Measurements from ENCODE around the gene AGAP3. TPM values are rescaled to one million over a fixed set of nuclear protein-coding genes. Genes with fewer than 3 reads are reported as not detected.

The AGAP3 gene
- total RNA-seq, 2 donors from 2014 or later, result 29.8 to 42.1 TPM

DNA sequence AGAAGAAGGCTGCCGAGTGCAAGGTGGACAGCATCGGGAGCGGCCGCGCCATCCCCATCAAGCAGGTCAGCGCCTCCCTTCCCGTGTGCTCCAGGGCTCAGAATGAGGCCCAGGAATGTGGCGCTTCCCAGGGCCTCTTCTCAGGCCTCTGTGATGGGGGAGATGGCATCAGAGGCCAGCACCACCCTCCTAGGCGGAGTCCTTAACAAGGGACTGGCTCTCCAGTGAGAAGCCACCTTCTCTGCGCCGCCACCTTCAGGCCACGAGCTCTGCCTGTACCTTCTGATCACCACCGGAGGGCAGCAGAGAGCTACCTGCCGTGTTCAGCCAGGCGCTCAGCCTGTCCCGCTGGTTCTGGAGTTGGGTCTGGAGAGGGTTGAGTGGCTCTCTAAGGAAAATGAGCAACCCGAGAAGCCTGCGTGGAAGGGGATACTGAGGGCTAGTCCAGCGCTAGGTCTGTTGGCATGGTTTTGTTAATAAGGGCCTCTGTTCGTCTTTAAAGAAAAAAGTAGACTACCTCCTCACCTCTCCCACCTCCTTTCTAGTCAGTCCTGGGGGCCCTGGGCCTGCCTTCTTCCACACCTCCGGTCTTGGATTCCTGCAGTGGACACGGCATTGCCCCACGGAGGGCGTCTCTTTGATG lies 37.7 kb downstream of the AGAP3 start:
- peaks cover 49% of the 10 kb centered on the region for H3K36me3 ChIP-seq
- H3K4me1 ChIP-seq, result peaks cover 0 to 9% of the 10 kb centered on the region in 2 donors
- no peak overlapping the region for H3K4me3 ChIP-seq
- no peak overlapping the region for H3K27ac ChIP-seq
- H3K27me3 ChIP-seq, result no peaks in the 10 kb centered on the region
- TF ChIP-seq, protein P1, sequence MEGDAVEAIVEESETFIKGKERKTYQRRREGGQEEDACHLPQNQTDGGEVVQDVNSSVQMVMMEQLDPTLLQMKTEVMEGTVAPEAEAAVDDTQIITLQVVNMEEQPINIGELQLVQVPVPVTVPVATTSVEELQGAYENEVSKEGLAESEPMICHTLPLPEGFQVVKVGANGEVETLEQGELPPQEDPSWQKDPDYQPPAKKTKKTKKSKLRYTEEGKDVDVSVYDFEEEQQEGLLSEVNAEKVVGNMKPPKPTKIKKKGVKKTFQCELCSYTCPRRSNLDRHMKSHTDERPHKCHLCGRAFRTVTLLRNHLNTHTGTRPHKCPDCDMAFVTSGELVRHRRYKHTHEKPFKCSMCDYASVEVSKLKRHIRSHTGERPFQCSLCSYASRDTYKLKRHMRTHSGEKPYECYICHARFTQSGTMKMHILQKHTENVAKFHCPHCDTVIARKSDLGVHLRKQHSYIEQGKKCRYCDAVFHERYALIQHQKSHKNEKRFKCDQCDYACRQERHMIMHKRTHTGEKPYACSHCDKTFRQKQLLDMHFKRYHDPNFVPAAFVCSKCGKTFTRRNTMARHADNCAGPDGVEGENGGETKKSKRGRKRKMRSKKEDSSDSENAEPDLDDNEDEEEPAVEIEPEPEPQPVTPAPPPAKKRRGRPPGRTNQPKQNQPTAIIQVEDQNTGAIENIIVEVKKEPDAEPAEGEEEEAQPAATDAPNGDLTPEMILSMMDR (IDR thresholded peaks at IDR 0.05), result peak; percentile 92 to 98
- peak; percentile 79 for DNase-seq (ENCODE audit: low spot score)
- no peaks in the 10 kb centered on the region for H3K9me3 ChIP-seq

DNA sequence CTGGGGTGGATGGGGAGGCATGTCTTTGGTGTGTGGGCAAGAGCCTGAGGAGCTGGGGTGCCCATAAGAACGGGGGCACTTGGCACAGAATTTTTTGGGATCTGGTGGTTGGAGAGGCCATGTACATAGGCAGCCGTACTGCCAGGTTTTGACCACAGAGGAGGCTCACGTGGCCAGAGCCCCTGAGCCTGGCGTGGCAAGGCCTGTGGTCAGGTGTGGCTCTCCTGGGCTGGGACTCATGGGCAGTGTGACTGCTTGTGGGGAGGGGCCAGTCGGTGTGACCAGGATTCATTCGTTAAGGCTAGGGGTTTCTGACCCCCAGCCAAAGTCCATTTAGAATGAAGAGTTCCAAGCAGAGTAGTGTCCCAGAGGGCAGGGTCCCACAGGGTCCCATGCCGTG lies 38.2 kb downstream of the AGAP3 start:
- Histone ChIP-seq H3K27me3 (no peaks in the 10 kb centered on the region), H3K4me1 (peaks cover 0 to 9% of the 10 kb centered on the region in 2 donors), H3K36me3 (peaks cover 49% of the 10 kb centered on the region), H3K9me3 (no peaks in the 10 kb centered on the region), H3K4me3 (no peak overlapping the region), H3K27ac (no peak overlapping the region)
- TF ChIP-seq, protein P1 (IDR thresholded peaks at IDR 0.05), result no peak
- no peak for DNase-seq (ENCODE audit: low spot score)

DNA sequence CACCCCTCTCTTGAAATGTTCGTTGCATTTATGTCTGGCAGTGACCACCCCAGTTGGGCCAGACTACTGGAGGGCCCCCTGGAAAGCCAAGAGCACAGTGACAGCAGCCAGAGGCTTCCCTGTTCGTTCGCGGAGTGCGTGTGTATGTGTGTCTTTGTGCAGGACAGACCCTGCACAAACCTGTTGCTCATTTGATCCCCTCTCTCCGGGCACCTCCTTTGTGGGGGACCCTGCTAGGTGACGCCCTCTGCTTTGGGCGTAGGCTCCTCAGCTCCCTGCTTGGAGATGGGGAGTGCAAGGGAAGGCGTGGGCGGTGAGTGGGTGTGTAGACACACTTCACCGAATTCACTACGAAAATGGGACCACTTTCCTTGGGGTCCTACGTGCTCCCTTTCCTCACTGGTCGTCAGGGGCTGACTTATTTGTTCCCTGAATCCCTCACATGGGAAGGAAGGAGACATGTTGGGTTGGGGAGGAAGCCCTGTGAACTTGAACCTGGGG lies 38.7 kb downstream of the AGAP3 start:
- H3K4me1 ChIP-seq, result peaks cover 0 to 9% of the 10 kb centered on the region in 2 donors
- H3K9me3 ChIP-seq, result no peaks in the 10 kb centered on the region
- no peaks in the 10 kb centered on the region for H3K27me3 ChIP-seq
- peaks cover 49% of the 10 kb centered on the region for H3K36me3 ChIP-seq
- TF ChIP-seq, protein P1 (IDR thresholded peaks at IDR 0.05), result no peak
- H3K4me3 ChIP-seq, result peak overlapping the region in 1 of 2 donors; percentile 60
- no peak overlapping the region for H3K27ac ChIP-seq
- no peak for DNase-seq (ENCODE audit: low spot score)

DNA sequence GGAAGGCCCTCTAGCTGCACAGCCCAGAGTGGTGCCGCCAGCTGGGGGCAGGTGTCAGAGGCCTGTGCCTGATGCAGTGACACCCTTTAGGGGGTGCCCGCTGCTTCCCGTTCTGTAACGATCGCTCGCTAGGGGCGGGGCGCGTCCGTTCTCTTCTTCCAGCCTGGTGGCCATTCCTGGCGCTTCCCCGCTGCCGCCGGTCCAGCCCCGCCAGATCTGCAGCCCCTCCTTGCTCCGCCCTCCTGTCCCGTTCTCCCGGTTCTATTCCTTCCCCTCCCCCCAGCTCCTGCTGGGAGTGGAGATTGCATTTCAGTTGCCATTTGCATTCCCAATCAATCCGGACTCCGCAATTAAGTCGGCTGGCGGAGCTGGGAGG lies 39.2 kb downstream of the AGAP3 start:
- H3K36me3 ChIP-seq, result peaks cover 49% of the 10 kb centered on the region
- H3K9me3 ChIP-seq, result no peaks in the 10 kb centered on the region
- no peak for DNase-seq (ENCODE audit: low spot score)

DNA sequence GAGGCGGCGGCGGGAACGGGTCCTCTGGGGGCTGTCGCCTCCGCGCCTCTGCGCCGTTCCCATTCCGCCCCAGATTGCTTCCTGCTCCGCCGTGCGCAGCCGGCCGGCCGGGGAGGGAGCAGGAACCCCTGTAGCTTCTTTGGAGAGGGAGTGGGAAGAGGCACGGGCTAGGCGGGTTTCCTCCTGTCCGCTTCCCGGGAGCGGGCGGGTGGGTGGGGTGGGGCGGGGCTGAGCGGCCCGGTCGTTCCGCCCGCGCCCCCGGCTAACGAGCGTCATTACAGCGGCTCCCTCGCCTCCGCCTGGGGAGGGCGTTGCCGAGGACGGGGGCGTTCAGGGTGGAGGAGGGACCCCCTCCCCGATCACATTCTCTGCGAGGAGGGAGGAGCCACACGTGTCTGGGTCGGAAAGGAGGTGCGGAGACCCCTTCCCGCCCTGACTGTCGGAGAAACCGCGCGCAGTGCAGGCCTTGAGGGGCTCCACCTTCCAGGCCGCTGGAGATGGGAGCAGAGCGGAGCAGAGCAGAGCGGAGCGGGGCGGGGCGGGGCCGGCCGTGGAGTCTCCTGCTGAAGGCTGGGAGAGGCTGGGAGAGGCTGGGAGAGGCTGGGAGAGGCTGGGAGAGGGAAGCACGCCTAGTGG lies 39.7 kb downstream of the AGAP3 start:
- H3K9me3 ChIP-seq, result no peaks in the 10 kb centered on the region
- H3K4me3 ChIP-seq, result peak overlapping the region; percentile 34 to 60
- no peak overlapping the region for H3K27ac ChIP-seq
- peaks cover 45% of the 10 kb centered on the region for H3K36me3 ChIP-seq
- no peak for DNase-seq (ENCODE audit: low spot score)
- TF ChIP-seq, protein P1 (IDR thresholded peaks at IDR 0.05), result no peak
- H3K27me3 ChIP-seq, result no peaks in the 10 kb centered on the region
- H3K4me1 ChIP-seq, result peaks cover 0 to 9% of the 10 kb centered on the region in 2 donors

More for the DNA sequence above, 39.2 kb downstream of the AGAP3 start:
- TF ChIP-seq, protein P1 (IDR thresholded peaks at IDR 0.05), result peak in 1 of 2 donors; percentile 51
- Histone ChIP-seq H3K4me3 (peak overlapping the region; percentile 34 to 60), H3K27me3 (no peaks in the 10 kb centered on the region), H3K27ac (no peak overlapping the region), H3K4me1 (peaks cover 0 to 9% of the 10 kb centered on the region in 2 donors)

Measured in right atrium auricular region (tissue), 2 donors.